OCI-LY1 (cell line): ENCODE measurements around the gene KCNMB2.

Experiments
- H2AFZ ChIP-seq: fragments of 200-600 bp; sonication (generic), shearing (Covaris generic); 2 replicates; pipeline ENCODE4 v1.6.0; 2014; ENCODE audit warnings: antibody characterized with exemption, mild to moderate bottlenecking, low read length
- H3F3A ChIP-seq: fragments of 200-600 bp; sonication (generic), shearing (Covaris generic); 2 replicates; pipeline ENCODE4 v1.6.0; 2014; ENCODE audit warnings: mild to moderate bottlenecking, antibody characterized with exemption, low read length, moderate library complexity; ENCODE audit not compliant: insufficient read depth
- H3K27ac ChIP-seq: fragments of 200-600 bp; sonication (generic); 2 replicates; pipeline ENCODE4 v1.5.1; 2014; ENCODE audit warnings: low read length, mixed run types, mild to moderate bottlenecking, low read depth; ENCODE audit not compliant: poor library complexity, severe bottlenecking
- H3K27me3 ChIP-seq: fragments of 200-600 bp; sonication (generic); 2 replicates; pipeline ENCODE4 v1.6.0; 2014; ENCODE audit warnings: antibody characterized with exemption, mild to moderate bottlenecking, low read length, moderate library complexity; ENCODE audit not compliant: insufficient read depth
- H3K36me3 ChIP-seq: fragments of 200-600 bp; sonication (generic); 2 replicates; pipeline ENCODE4 v1.6.1; 2014; ENCODE audit warnings: mild to moderate bottlenecking, antibody characterized with exemption, low read length, moderate library complexity, mixed read lengths; ENCODE audit not compliant: insufficient read depth
- H3K4me1 ChIP-seq: fragments of 200-600 bp; sonication (generic); 2 replicates; pipeline ENCODE4 v1.5.1; 2014; ENCODE audit warnings: mild to moderate bottlenecking, low read length, moderate library complexity; ENCODE audit not compliant: insufficient read depth, severe bottlenecking
- H3K4me2 ChIP-seq: fragments of 200-600 bp; sonication (generic), shearing (Covaris generic); 2 replicates; pipeline ENCODE4 v1.6.1; 2014; ENCODE audit warnings: low read length
- H3K4me3 ChIP-seq: fragments of 200-600 bp; sonication (generic); 2 replicates; pipeline ENCODE4 v1.5.1; 2014; ENCODE audit warnings: low read length, low read depth, mild to moderate bottlenecking, mixed read lengths; ENCODE audit not compliant: poor library complexity, severe bottlenecking
- H3K79me2 ChIP-seq: fragments of 200-600 bp; shearing (Covaris generic); 2 replicates; pipeline ENCODE4 v1.6.1; 2016; ENCODE audit warnings: mixed run types, low read length, mixed read lengths; ENCODE audit not compliant: insufficient read depth
- H3K9ac ChIP-seq: fragments of 200-600 bp; sonication (generic), shearing (Covaris generic); 2 replicates; pipeline ENCODE4 v1.6.1; 2014; ENCODE audit warnings: mild to moderate bottlenecking, low read length, mixed read lengths
- H3K9me2 ChIP-seq: fragments of 200-600 bp; sonication (generic), shearing (Covaris generic); 2 replicates; pipeline ENCODE4 v1.6.1; 2014; ENCODE audit warnings: low read depth, mild to moderate bottlenecking, low read length, mixed read lengths
- H3K9me3 ChIP-seq: fragments of 200-600 bp; shearing (Covaris generic); 2 replicates; pipeline ENCODE4 v1.6.1; 2014; ENCODE audit warnings: low read length, mixed read lengths
- H4K20me1 ChIP-seq: fragments of 200-600 bp; sonication (generic), shearing (Covaris generic); 2 replicates; pipeline ENCODE4 v1.6.0; 2016; ENCODE audit warnings: mild to moderate bottlenecking, low read length; ENCODE audit not compliant: insufficient read depth
- EZH2 ChIP-seq: fragments of 200-600 bp; sonication (generic), shearing (Covaris generic); IDR thresholded peaks from 2 replicates; pipeline ENCODE4 v1.8.0; 2017; ENCODE audit warnings: borderline replicate concordance, mixed run types, mild to moderate bottlenecking, antibody characterized with exemption, low read length, moderate library complexity, mixed read lengths
- TF ChIP-seq, protein P1 (sequence below): fragments of 200-600 bp; sonication (generic), shearing (Covaris generic); IDR thresholded peaks from 2 replicates; pipeline ENCODE4 v1.5.1; 2017; ENCODE audit warnings: mild to moderate bottlenecking, antibody characterized with exemption, low read length, moderate library complexity, mixed read lengths

KCNMB2 gene

DNA sequence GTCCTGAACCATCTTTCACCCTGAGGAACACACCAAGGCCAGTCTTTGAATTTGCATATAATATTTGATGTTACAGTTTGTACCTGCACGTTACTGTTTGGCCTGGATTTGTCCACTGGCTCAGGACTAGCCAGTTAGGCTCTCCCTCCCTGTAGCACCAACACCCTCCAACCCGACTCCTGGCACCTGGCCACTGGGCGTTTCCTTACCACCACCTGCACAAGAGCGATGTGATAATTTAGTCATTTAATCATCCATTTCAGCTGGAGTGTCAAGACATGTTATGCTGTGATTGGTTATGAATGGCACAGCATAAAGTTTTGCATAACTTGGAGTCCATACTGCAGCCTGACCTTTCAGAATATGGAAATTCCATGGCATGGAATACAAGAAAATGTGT lies 242.4 kb downstream of the KCNMB2 start:
- Histone ChIP-seq H3K4me3 (no peak overlapping the region), H3K27ac (no peak overlapping the region), H3K4me2 (no peak overlapping the region), H3K4me1 (no peaks in the 10 kb centered on the region), H4K20me1 (no peaks in the 10 kb centered on the region), H3K79me2 (no peaks in the 10 kb centered on the region), H2AFZ (no peak overlapping the region), H3K9me2 (no peaks in the 10 kb centered on the region), H3K27me3 (no peaks in the 10 kb centered on the region), H3K9me3 (no peaks in the 10 kb centered on the region), H3K36me3 (no peaks in the 10 kb centered on the region), H3K9ac (no peak overlapping the region), H3F3A (no peaks in the 10 kb centered on the region)
- TF ChIP-seq, protein P1, sequence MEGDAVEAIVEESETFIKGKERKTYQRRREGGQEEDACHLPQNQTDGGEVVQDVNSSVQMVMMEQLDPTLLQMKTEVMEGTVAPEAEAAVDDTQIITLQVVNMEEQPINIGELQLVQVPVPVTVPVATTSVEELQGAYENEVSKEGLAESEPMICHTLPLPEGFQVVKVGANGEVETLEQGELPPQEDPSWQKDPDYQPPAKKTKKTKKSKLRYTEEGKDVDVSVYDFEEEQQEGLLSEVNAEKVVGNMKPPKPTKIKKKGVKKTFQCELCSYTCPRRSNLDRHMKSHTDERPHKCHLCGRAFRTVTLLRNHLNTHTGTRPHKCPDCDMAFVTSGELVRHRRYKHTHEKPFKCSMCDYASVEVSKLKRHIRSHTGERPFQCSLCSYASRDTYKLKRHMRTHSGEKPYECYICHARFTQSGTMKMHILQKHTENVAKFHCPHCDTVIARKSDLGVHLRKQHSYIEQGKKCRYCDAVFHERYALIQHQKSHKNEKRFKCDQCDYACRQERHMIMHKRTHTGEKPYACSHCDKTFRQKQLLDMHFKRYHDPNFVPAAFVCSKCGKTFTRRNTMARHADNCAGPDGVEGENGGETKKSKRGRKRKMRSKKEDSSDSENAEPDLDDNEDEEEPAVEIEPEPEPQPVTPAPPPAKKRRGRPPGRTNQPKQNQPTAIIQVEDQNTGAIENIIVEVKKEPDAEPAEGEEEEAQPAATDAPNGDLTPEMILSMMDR = no peak
- no peak for TF ChIP-seq EZH2

DNA sequence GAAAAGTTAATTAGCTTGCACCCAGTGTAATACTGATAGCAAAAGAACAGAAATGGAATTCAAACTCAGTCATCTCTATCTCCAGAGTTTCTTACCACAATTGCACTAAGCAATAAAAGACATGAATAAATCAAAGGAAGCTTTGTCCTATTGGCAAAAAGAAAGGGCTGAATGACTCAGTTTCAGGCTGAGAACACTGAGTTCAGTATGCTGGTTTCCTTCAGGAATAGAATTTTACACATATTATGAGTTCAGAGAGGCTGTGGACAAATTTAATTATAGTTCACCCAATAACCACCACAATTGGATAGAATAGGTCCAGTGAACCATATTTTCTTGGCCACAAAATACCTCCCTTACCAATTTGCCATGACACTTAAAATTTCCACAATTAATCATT lies 249.7 kb downstream of the KCNMB2 start:
- no peaks in the 10 kb centered on the region for H4K20me1 ChIP-seq
- no peak overlapping the region for H3K9ac ChIP-seq

DNA sequence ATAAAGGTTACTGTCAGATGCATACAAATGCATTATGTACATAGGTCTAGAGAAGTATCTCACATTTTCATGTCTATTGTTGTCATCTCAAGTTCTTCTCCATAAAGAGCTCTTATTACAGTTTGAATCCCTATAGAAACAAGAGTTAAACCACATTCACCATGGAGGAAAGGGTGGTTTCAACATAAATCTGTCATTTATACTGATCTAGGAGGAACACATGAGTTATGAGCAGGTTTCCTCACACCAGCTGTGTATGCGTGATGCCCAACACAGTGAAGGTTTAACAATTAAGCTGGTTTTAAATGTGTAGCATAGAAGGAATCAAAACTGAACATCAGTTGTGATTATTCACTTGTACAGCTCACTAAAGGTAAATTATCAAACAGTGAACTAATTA lies 251.7 kb downstream of the KCNMB2 start:
- Histone ChIP-seq H3K9ac (no peak overlapping the region), H3K4me2 (no peak overlapping the region), H3K36me3 (no peaks in the 10 kb centered on the region), H3K27ac (no peak overlapping the region), H3K4me1 (no peaks in the 10 kb centered on the region), H3K27me3 (no peaks in the 10 kb centered on the region), H3F3A (no peaks in the 10 kb centered on the region), H3K79me2 (no peaks in the 10 kb centered on the region), H4K20me1 (no peaks in the 10 kb centered on the region), H3K9me3 (no peaks in the 10 kb centered on the region), H3K4me3 (no peak overlapping the region), H2AFZ (no peak overlapping the region), H3K9me2 (no peaks in the 10 kb centered on the region; the same call in 1 of the 2 replicates)
- no peak for TF ChIP-seq EZH2
- TF ChIP-seq, protein P1 = no peak

More for the DNA sequence above, 249.7 kb downstream of the KCNMB2 start:
- Histone ChIP-seq H3K27me3 (no peaks in the 10 kb centered on the region), H3F3A (no peaks in the 10 kb centered on the region), H3K4me1 (no peaks in the 10 kb centered on the region), H3K27ac (no peak overlapping the region), H3K4me3 (no peak overlapping the region), H3K79me2 (no peaks in the 10 kb centered on the region), H3K9me3 (no peaks in the 10 kb centered on the region), H3K9me2 (no peaks in the 10 kb centered on the region; the same call in 1 of the 2 replicates), H2AFZ (no peak overlapping the region), H3K4me2 (no peak overlapping the region), H3K36me3 (no peaks in the 10 kb centered on the region)
- TF ChIP-seq, protein P1 = no peak
- no peak for TF ChIP-seq EZH2
